Stimulated activated naive CD8-positive, alpha-beta T cell treated with anti-CD3 and anti-CD28 coated beads, Interleukin-15, Interleukin-2, amounts not matched to agents 100 ng/mL and 50 ng/mL, for 24 hours (primary cell): ENCODE measurements around the gene SNAPC4.

Experiments used
- H3K27ac Mint-ChIP-seq: one replicate; pipeline ENCODE4 v1.8.0; 2021; ENCODE audit warnings: mild to moderate bottlenecking, mixed read lengths
- H3K27me3 Mint-ChIP-seq: one replicate; pipeline ENCODE4 v1.8.0; 2021; ENCODE audit warnings: mixed read lengths
- H3K36me3 Mint-ChIP-seq: one replicate; pipeline ENCODE4 v1.8.0; 2021; ENCODE audit warnings: low read depth, mixed read lengths
- H3K4me1 Mint-ChIP-seq: one replicate; pipeline ENCODE4 v1.8.0; 2021; ENCODE audit warnings: low read depth, mixed read lengths
- H3K4me3 Mint-ChIP-seq: one replicate; pipeline ENCODE4 v1.8.0; 2021; ENCODE audit warnings: mild to moderate bottlenecking, mixed read lengths
- H3K9me3 Mint-ChIP-seq: one replicate; pipeline ENCODE4 v1.8.0; 2021; ENCODE audit warnings: mixed read lengths

SNAPC4 gene

DNA sequence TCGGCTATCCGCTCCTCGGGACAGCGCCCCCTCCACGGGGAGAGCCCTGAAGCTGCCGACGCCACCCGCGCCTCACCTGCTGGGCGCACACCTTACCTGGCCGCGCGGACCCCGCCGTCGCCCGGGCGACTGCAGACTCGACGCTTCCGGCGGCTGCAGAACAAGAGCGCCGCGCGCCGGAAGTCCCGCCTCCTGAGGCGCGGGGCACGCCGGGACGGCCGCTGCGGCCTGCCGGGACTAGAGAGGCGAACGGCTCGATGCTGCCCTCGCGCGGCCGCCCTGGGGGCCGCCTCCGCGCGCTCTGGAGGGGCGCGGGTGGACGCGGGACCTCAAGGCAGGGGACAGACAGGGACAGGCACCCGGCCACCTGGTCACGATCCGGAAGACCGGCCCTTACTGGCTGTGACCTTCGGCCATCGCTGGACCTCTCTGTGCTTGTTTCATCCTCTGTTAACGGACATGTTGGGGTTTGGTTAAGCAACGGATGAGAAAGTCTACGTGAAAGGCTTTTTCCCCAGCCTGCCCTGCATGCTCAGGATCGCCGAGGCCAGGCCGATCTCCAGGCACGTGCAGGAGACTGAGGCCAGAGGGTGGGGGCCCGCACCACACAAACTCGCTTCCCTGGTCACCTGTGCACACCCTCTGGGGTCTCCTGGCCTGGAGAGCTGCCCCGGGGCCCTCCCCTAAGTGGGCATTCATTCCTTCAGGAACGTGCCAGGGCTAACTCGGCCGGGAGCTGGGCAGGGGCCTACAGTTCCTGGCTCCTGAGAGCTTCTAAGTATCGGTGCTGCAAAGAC lies at the start of gene SNAPC4:
TSS of gene SNAPC4 (minus strand) at position 133 of the 797 bp plus-strand sequence. CDS start 1,742 bp downstream, outside the sequence.
- H3K4me1 Mint-ChIP-seq, result peaks cover 56% of the 10 kb centered on the region
- peaks cover 52% of the 10 kb centered on the region for H3K36me3 Mint-ChIP-seq

DNA sequence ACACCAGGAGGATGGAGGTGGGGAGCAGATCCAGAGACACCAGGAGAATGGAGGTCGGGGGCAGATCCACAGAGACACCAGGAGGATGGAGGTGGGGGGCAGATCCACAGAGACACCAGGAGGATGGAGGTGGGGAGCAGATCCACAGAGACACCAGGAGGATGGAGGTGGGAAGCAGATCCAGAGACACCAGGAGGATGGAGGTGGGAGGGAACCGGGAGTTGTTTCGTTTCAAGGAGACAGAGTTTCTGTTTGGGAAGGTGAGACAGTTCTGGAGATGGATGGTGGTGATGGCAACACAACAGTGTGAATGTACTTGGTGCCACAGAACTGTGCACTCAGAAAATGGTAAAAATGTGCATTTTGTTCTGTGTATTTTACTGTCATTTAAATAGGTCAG lies 48.7 kb upstream of the SNAPC4 start:
- Mint-ChIP-seq H3K4me3 (no peak overlapping the region), H3K36me3 (peaks cover 68% of the 10 kb centered on the region), H3K4me1 (no peaks in the 10 kb centered on the region), H3K27ac (no peak overlapping the region), H3K9me3 (no peaks in the 10 kb centered on the region), H3K27me3 (no peaks in the 10 kb centered on the region)

More for the DNA sequence above, at the start of gene SNAPC4:
- no peaks in the 10 kb centered on the region for H3K27me3 Mint-ChIP-seq
- H3K27ac Mint-ChIP-seq, result peak within 1 kb of the TSS; percentile 91
- peak within 1 kb of the TSS; percentile 94 for H3K4me3 Mint-ChIP-seq
- H3K9me3 Mint-ChIP-seq, result no peaks in the 10 kb centered on the region

DNA sequence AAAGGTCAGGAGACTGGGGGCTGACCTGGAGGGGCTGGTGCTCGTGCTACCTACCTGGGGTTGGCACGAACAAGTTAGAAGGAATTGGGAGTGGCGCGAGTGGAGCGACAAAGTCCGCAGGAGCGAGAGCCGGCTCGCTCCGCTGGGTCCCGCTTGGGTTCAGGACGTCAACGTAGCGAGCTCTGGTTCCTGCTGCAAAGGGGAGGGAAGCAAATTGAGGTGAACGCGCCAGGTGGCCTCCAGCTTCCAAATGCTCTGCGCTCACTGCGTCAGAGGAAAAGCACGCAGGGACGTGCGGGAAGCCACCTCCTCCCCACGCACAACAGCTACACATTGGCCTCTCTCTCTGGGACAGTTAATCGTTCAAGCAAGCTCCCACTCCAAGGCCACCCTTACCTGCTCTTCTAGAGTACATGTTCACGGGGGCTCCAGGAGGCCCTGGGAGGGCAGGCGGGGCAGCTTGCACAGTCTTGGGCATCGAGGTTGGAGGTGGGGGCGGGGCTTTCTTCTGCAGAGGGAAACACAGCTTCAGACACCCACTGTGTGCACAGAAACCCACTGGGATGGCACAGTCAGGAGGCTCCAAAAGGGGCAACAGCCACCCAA lies 47.3 kb upstream of the SNAPC4 start:
- no peak overlapping the region for H3K4me3 Mint-ChIP-seq
- no peaks in the 10 kb centered on the region for H3K27me3 Mint-ChIP-seq
- no peaks in the 10 kb centered on the region for H3K4me1 Mint-ChIP-seq
- H3K27ac Mint-ChIP-seq, result no peak overlapping the region
- H3K36me3 Mint-ChIP-seq, result peaks cover 62% of the 10 kb centered on the region
- no peaks in the 10 kb centered on the region for H3K9me3 Mint-ChIP-seq

DNA sequence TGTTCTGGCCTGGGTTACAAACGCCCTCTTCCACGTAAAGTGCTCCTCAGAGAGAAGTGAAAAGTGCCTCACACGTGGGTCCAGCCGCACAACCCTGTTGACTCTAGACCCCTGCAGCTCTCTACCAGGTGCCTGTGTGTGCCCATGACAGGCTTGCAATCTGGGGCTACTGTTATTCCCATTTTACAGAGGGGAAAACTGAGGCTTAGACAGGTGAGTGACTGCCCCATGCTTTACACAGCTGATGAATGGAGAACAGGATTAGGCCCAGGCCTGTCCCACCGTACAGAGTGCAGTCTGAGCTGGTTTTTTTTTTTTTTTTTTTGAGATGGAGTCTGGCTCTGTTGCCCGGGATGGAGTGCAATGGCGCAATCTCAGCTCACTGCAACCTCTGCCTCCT lies 45.8 kb upstream of the SNAPC4 start:
- H3K4me1 Mint-ChIP-seq, result no peaks in the 10 kb centered on the region
- no peaks in the 10 kb centered on the region for H3K9me3 Mint-ChIP-seq
- H3K36me3 Mint-ChIP-seq, result peaks cover 56% of the 10 kb centered on the region
- H3K4me3 Mint-ChIP-seq, result no peak overlapping the region
- no peaks in the 10 kb centered on the region for H3K27me3 Mint-ChIP-seq
- H3K27ac Mint-ChIP-seq, result no peak overlapping the region

GRCh38 chr9:136444102-136444501 lies 44.1 kb upstream of the SNAPC4 start:
- Mint-ChIP-seq H3K4me3 (no peak overlapping the region), H3K27ac (no peak overlapping the region), H3K27me3 (no peaks in the 10 kb centered on the region), H3K9me3 (no peaks in the 10 kb centered on the region), H3K36me3 (peaks cover 45% of the 10 kb centered on the region), H3K4me1 (no peaks in the 10 kb centered on the region)

- Mint-ChIP-seq H3K9me3 (no peaks in the 10 kb centered on the region), H3K36me3 (peaks cover 44% of the 10 kb centered on the region), H3K27me3 (no peaks in the 10 kb centered on the region), H3K27ac (no peak overlapping the region), H3K4me3 (no peak overlapping the region), H3K4me1 (no peaks in the 10 kb centered on the region)
Measured at GRCh38 chr9:136443687-136444086, 43.7 kb upstream of the SNAPC4 start.

DNA sequence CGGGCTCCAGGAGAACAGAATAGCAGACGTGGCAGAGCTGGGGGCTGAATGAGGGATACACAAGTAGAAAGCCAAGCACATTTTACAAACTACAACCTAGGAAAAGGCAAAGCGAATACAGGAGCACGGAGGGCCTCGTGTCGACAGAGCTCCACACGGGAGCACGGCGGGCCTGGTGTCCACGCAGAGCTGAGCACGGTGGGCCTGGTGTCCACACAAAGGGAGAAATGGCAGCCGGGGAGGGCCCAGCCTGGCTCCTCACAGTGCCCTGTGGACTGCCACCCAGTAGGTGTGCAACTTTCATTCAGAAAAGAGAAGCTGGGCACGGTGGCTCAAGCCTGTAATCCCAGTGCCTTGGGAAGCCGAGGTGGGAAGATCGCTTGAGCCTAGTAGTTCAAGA lies 43.1 kb upstream of the SNAPC4 start:
- Mint-ChIP-seq H3K36me3 (peaks cover 38% of the 10 kb centered on the region), H3K27me3 (no peaks in the 10 kb centered on the region), H3K4me1 (peaks cover 4% of the 10 kb centered on the region), H3K4me3 (no peak overlapping the region), H3K27ac (no peak overlapping the region), H3K9me3 (no peaks in the 10 kb centered on the region)

DNA sequence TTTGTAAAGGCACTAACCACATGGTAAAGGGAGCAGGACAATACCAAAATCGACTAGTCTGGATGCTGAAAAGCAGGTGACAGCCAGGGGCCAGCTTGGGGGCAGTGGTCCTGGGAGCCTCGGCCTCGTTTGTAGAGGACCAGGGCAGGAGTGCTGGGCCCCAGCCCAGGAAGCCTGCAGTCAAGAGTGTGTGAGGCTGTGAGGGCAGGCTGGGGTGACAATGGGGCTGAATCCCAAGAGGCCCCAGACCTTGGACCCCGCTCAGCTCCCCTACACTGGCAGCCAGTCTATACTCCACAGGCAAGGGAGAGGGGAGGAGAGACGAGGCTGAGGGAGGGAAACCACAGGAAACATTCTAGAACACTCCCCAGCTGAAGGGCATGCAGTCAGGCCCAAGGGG lies 42.3 kb upstream of the SNAPC4 start:
- no peak overlapping the region for H3K4me3 Mint-ChIP-seq
- H3K9me3 Mint-ChIP-seq, result no peaks in the 10 kb centered on the region
- H3K27me3 Mint-ChIP-seq, result no peaks in the 10 kb centered on the region
- H3K36me3 Mint-ChIP-seq, result peaks cover 30% of the 10 kb centered on the region
- H3K27ac Mint-ChIP-seq, result no peak overlapping the region
- H3K4me1 Mint-ChIP-seq, result peaks cover 12% of the 10 kb centered on the region

GRCh38 chr9:136441681-136442245 lies 41.8 kb upstream of the SNAPC4 start:
- Mint-ChIP-seq H3K36me3 (peaks cover 26% of the 10 kb centered on the region), H3K27ac (no peak overlapping the region), H3K4me3 (no peak overlapping the region)

GRCh38 chr9:136441191-136441680 lies 41.3 kb upstream of the SNAPC4 start:
- Mint-ChIP-seq H3K4me3 (no peak overlapping the region), H3K27ac (no peak overlapping the region), H3K4me1 (peaks cover 22% of the 10 kb centered on the region), H3K36me3 (peaks cover 21% of the 10 kb centered on the region), H3K9me3 (no peaks in the 10 kb centered on the region), H3K27me3 (no peaks in the 10 kb centered on the region)

More at GRCh38 chr9:136441681-136442245, 41.8 kb upstream of the SNAPC4 start:
- H3K27me3 Mint-ChIP-seq, result no peaks in the 10 kb centered on the region
- H3K9me3 Mint-ChIP-seq, result no peaks in the 10 kb centered on the region
- H3K4me1 Mint-ChIP-seq, result peaks cover 17% of the 10 kb centered on the region

GRCh38 chr9:136439481-136440408 lies 39.8 kb upstream of the SNAPC4 start, which contains the start of gene INPP5E:
INPP5E (minus strand) TSS chr9:136439845; CDS start chr9:136439419, 426 bp downstream.
- Mint-ChIP-seq H3K4me3 (peak within 1 kb of the TSS; percentile 84), H3K27ac (no peak within 1 kb of the TSS), H3K27me3 (no peaks in the 10 kb centered on the region), H3K9me3 (no peaks in the 10 kb centered on the region), H3K36me3 (peaks cover 17% of the 10 kb centered on the region), H3K4me1 (peaks cover 27% of the 10 kb centered on the region)

DNA sequence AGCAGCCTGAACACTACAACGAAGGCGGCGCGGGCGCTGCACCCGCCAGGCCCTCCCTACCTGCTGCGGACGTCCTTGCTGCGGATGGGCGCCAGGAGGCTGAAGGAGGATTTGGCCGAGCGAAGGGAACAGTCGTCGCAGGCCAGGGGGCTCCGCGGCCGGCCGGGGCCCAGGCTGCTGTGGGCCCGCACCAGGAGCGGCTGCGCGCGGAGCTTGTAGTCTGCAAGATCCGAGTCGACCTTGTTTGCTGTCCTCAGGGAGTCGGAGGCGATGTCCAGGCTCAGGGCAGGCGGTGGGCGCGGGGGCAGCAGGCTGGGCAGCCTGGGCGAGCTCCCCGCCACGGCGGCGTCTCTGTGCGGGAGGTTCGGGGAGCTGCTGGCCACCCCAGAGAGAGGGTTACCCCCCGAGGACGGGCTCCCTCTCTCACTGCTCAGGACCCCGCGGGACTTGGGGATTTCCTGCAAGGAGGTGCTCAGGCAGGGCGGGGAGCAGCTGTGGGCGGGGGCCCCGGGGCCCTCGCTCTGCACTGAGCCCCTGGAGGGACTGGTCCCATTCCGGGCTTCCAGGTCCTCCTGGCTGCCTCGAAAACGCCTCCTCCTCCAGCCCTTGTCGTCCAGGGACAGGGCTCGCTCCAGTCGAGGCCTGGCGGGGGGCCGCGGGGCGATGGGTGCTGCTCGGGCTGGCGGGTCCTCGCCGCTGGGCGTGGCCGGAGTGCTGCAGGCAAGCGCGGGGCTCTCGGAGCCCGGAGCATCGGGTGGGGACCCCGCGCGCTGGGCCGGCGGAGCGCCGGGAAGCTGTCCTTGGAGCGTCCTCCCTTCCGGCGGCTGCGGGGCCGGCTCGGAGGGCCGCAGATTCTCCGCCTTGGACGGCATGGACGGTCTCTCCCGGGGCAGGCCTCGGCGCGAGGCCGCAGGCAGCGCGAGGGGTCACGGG lies 38.8 kb upstream of the SNAPC4 start:
- Mint-ChIP-seq H3K36me3 (peaks cover 12% of the 10 kb centered on the region), H3K27me3 (no peaks in the 10 kb centered on the region), H3K4me1 (peaks cover 27% of the 10 kb centered on the region), H3K4me3 (peak overlapping the region; percentile 84), H3K9me3 (no peaks in the 10 kb centered on the region), H3K27ac (peak overlapping the region; percentile 67)

- Mint-ChIP-seq H3K36me3 (peaks cover 8% of the 10 kb centered on the region), H3K27me3 (no peaks in the 10 kb centered on the region), H3K27ac (peak overlapping the region; percentile 67), H3K9me3 (no peaks in the 10 kb centered on the region), H3K4me3 (peak overlapping the region; percentile 84), H3K4me1 (peaks cover 27% of the 10 kb centered on the region)
Measured at GRCh38 chr9:136437839-136438547, 38.0 kb upstream of the SNAPC4 start.
